ENCODE data around the gene C10orf143.

DNA sequence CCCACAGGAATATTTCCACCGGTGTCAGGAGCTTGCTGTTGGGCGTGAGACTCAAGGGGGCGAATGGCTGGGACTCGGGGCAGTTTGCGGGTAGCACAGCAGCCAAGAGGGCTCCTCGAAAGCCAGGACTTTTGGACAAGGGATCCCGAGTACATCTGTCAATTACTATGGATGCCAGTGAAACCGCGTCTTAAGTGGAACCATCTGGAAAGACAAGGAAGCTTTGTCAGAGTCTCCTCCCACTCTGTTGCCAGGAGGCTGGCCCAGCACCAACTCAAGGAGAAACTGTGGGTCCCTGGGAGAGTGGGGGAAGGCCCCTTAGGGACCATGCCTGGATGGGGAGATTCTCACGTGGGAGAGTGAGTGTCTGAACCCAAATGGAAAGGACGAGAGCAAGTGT, 57.1 kb downstream of the C10orf143 start:
- TF ChIP-seq RFX5 (IDR thresholded peaks at IDR 0.05; ENCODE audit: borderline replicate concordance, low read depth, low read length), result no peak
- TF ChIP-seq SP1 (IDR thresholded peaks at IDR 0.05; ENCODE audit: low read depth, low read length), result no peak
- TF ChIP-seq, protein P1, sequence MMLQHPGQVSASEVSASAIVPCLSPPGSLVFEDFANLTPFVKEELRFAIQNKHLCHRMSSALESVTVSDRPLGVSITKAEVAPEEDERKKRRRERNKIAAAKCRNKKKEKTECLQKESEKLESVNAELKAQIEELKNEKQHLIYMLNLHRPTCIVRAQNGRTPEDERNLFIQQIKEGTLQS (IDR thresholded peaks at IDR 0.05; ENCODE audit: insufficient read depth, low read depth, low read length), result no peak
- no peak for TF ChIP-seq POLR2AphosphoS5 (IDR thresholded peaks at IDR 0.05; ENCODE audit: low read depth, low read length)
- TF ChIP-seq POLR2A (IDR thresholded peaks at IDR 0.05; ENCODE audit: control extremely low read depth in 1 of 2, low read depth in 2 of 2, low read length in 2 of 2), result no peak
- TF ChIP-seq, protein P2, sequence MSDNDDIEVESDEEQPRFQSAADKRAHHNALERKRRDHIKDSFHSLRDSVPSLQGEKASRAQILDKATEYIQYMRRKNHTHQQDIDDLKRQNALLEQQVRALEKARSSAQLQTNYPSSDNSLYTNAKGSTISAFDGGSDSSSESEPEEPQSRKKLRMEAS (IDR thresholded peaks at IDR 0.05), result no peak
- no peak for TF ChIP-seq SIX5 (IDR thresholded peaks at IDR 0.05; ENCODE audit: low read depth, low read length)
- TF ChIP-seq, protein P3, sequence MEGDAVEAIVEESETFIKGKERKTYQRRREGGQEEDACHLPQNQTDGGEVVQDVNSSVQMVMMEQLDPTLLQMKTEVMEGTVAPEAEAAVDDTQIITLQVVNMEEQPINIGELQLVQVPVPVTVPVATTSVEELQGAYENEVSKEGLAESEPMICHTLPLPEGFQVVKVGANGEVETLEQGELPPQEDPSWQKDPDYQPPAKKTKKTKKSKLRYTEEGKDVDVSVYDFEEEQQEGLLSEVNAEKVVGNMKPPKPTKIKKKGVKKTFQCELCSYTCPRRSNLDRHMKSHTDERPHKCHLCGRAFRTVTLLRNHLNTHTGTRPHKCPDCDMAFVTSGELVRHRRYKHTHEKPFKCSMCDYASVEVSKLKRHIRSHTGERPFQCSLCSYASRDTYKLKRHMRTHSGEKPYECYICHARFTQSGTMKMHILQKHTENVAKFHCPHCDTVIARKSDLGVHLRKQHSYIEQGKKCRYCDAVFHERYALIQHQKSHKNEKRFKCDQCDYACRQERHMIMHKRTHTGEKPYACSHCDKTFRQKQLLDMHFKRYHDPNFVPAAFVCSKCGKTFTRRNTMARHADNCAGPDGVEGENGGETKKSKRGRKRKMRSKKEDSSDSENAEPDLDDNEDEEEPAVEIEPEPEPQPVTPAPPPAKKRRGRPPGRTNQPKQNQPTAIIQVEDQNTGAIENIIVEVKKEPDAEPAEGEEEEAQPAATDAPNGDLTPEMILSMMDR (IDR thresholded peaks at IDR 0.05; ENCODE audit: control extremely low read depth in 1 of 3, insufficient read depth in 1 of 3, low read depth in 1 of 3, low read length in 3 of 3), result no peak

All from H1 (cell line).